ENCODE measurements around the gene CFAP206. TPM values are rescaled to one million over a fixed set of nuclear protein-coding genes. Genes with fewer than 3 reads are reported as not detected.

Gene CFAP206
- 0.38 and 1.4 TPM in 2 replicates for total RNA-seq

GRCh38 chr6:87407901-87408720, at the start of gene CFAP206:
TSS of gene CFAP206 (plus strand) at chr6:87407972. CDS start at chr6:87409840, 1,868 bp downstream.

GRCh38 chr6:87472525-87473418, 65.0 kb downstream of the CFAP206 start, which contains the start of gene SLC35A1:
TSS of gene SLC35A1 (plus strand) at chr6:87472974. CDS start at chr6:87473004, 30 bp downstream.

Other genes with a start within 250 kb of the CFAP206 start
- gene SMIM8, start 85.4 kb upstream of the CFAP206 start, total RNA-seq = 3.3 and 5.4 TPM in 2 replicates
- not detected in 2 replicates for gene GJB7, start 78.7 kb upstream of the CFAP206 start, total RNA-seq
- 0.77 and 2.0 TPM in 2 replicates for gene C6orf163, start 63.2 kb upstream of the CFAP206 start, total RNA-seq
- 17.4 and 24.8 TPM in 2 replicates for gene SLC35A1, start 65.0 kb downstream of the CFAP206 start, total RNA-seq
- gene RARS2, start 182.0 kb downstream of the CFAP206 start, total RNA-seq = 38.9 and 53.8 TPM in 2 replicates
- gene ORC3, start 182.2 kb downstream of the CFAP206 start, total RNA-seq = 27.4 and 29.0 TPM in 2 replicates

All from regular cardiac myocyte (primary cell).